ENCODE data around the gene TUBB6.

Gene TUBB6

GRCh38 chr18:12295389-12296086 is 12.5 kb upstream of the TUBB6 start:
- TF ChIP-seq CTCF (IDR thresholded peaks at IDR 0.05), result no peak

- no peak for TF ChIP-seq CTCF (IDR thresholded peaks at IDR 0.05)
These were observed 12.0 kb upstream of the TUBB6 start for GRCh38 chr18:12296087-12296403.

- no peak for TF ChIP-seq CTCF (IDR thresholded peaks at IDR 0.05)
These were observed 11.6 kb upstream of the TUBB6 start for GRCh38 chr18:12296457-12296856.

- no peak for TF ChIP-seq CTCF (IDR thresholded peaks at IDR 0.05)
These were observed 8.2 kb upstream of the TUBB6 start for GRCh38 chr18:12299862-12300261.

- TF ChIP-seq CTCF (IDR thresholded peaks at IDR 0.05), result no peak
These were observed 6.6 kb upstream of the TUBB6 start for GRCh38 chr18:12301263-12302005.

GRCh38 chr18:12302391-12303147 is 5.5 kb upstream of the TUBB6 start:
- TF ChIP-seq CTCF (IDR thresholded peaks at IDR 0.05), result no peak

- TF ChIP-seq CTCF (IDR thresholded peaks at IDR 0.05), result no peak
These were observed 3.5 kb upstream of the TUBB6 start for GRCh38 chr18:12304351-12305210.
